Measurements from ENCODE around the gene MS4A2.
"Not testable (repeated sequence)": the region's sequence is repeated elsewhere in the genome, so short reads cannot be mapped to it uniquely, and the experiment has no call there.

MS4A2 gene

DNA sequence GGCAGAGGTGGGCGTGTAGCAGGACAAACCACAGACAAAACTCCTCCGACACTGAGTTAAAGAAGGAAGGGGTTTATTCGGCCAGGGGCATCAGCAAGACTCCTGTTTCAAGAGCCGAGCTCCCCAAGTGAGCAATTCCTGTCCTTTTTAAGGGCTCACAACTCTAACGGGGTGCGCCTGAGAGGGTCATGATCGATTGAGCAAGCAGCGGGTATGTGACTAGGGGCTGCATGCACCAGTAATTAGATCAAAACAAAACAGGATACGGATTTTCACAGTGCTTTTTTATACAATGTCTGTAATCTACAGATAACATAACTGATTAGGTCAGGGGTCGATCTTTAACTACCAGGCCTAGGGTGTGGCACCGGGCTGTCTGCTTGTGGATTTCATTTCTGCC lies 12.9 kb downstream of the MS4A2 start:
- not testable (repeated sequence) for DNase-seq

DNA sequence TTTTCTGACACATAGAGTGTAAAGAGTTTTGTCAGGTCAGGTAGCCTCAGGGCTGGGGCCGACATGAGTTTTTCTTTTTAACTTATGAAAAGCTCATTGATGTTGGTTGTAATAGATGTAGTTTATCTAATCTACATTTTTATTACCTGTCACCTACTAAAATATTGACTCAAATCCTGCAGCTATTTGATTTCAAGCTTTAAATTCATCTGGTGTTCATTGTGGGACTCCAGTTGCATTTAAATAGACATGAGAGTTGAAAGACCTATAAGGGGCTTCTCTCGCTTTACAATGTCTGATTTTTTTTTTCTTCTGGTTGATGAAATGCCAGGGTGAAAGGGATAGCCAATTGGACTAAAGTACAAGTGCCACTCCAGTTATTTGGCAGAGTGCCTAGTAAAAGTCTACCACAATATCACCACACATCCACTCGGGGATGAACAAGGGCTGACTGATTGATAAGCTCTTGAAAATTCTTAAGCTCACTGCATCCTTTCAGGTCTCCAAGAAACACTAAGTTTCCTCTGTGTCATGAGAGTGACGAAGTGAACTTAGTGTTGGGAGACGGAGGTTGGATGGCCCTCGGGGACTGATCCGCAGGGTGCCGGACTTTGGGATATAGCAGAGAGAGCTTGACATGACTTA lies 16.1 kb downstream of the MS4A2 start:
- not testable (repeated sequence) for DNase-seq

DNA sequence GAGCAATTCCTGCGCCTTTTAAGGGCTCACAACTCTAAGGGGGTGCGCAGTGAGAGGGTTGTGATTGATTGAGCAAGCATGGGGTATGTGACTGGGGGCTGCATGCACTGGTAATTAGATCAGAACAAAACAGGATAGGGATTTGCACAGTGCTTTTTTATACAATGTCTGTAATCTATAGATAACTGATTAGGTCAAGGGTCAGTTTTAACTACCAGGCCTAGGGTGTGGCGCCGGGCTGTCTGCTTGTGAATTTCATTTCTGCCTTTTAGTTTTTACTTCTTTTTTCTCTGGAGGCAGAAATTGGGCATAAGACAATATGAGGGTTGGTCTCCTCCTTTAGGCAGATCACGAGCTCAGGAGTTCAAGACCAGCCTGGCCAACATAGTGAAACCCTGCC lies 20.2 kb downstream of the MS4A2 start:
- DNase-seq: not testable (repeated sequence)

DNA sequence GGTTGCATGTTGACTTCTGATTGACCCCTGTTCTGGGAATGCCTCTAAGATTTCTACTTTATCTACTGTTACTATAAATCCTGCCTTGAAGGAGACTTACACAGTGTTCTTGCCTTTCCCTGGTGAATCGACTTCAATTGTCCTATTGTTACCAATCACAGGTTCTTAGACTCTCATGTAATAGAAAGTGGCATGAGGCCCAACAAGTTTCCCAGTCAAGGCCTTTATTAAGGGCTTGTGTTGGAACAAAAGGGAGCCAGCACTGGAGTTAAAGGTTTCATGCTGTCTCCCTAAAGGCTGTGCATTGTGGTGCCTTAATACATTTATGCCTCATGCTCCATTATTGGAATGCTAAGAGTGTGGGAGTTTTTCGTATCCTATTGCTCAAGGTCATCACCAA lies 23.3 kb downstream of the MS4A2 start:
- DNase-seq: no peak

DNA sequence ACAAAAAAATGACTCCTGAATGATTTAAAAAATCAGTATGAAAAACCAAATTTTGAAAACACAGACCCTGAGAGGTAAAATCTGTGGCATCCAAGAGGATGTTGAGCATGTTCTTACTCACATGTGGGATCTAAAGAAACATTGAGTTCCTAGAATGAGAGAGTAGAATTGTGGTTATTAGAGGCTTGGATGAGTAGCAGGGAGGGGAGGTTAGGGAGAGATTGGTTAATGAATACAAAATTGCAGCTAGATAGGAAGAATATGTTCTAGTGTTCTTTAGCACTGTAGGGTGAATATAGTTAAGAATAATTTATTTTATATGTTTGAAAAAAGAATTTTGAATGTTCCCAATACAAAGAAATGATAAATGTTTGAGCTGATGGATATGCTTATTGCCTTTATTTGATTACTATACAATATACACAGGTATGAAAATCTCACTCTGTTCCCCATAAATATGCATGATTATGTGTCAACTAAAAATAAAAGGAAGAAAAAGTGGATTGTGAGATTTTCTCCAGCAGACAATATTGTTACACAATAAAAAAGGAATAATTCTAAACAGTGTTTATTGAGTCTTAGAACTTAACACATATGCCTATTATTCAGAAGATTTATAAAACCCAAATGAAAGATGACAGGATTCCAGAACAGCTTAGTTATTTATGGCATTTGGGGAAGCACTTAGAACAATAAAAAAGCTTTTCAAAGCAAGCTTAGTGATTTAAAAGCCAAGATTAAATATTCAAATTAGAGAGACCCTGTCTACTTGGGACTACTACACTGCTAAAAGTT lies 28.7 kb downstream of the MS4A2 start:
- DNase-seq: no peak

DNA sequence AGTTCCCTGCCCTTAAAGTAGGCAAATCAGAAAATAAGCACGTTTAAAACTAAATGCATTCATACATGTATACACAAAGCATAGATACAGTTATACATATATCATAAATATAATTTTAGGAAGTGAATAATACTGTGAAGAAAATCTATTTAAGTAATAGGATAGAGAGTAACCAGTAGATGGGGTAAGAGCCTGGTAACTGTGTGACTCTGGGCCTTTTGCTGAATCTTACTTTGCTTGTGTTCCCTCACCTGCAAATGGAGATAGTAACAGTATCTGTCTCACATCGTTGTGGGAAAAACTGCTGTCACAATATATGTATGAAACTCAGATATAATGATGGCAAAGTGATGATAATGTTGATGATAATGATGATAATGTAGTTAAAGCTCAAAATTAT lies 29.9 kb downstream of the MS4A2 start:
- peak in 3 of 4 experiments; percentile 6 to 33 (median 10) for DNase-seq

DNA sequence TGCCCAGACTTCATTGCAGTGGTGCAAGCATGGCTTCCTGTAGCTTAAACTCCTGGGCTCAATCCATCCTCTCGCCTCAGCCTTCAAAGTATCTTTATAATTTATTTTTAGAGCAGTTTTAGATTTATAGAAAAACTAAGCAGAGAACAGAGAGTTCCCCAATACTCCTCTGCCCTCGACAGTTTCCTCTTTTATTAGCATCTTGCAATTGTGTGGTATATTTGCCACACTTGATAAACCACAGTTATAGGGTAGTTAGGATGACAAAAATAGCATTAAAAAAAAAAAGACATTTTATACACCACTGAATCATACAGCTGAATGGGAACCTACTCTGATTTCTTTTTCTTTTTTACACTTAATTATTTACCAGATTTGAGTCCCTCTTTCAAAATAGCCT lies 31.2 kb downstream of the MS4A2 start:
- DNase-seq: peak; percentile 51 to 84 (median 70)

DNA sequence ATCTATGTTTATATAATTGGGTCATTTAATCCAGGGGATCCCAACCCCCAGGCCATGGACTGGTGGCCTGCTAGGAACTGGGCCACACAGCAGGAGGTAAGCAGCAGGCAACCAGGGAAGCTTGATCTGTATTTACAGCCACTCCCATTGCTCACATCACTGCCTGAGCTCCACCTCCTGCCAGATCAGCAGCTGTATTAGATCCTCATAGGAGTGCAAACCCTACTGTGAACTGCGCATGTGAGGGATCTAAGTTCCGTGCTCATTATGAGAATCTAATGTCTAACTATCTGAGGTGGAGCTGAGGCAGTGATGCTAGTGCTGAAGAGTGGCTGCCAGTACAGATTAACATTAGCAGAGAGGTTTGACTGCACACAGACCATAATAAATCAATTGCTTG lies 32.8 kb downstream of the MS4A2 start:
- DNase-seq: peak in 2 of 4 experiments; percentile 6 to 16

DNA sequence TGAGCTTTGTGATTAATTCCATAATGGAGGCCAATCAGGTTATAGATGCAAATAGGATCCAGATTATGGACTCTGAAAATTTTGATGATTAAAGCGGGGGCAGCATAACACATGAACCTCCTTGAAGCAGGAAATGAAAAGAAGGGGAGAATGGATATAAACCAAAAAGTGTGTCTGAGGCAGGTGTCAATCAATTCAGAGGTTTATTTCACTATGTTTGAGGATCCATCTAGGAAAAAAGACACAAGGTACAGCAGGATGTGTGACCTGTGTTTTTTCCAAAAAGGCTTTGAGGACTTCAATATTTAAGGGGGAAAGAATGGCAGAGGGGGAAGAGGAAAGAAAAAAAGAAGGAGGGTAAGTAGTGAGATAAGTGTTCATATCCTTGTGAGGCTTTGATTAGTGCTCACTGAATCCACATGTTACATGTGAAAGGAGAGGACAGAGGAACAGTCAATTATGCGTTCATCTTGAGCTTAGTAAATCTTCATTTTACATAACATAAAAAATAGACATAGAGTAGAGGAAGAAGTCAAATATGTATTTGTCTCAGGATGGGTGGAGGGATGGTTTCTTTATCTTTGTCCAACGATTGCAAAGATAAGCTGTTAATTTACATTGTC lies 34.1 kb downstream of the MS4A2 start:
- DNase-seq: no peak

DNA sequence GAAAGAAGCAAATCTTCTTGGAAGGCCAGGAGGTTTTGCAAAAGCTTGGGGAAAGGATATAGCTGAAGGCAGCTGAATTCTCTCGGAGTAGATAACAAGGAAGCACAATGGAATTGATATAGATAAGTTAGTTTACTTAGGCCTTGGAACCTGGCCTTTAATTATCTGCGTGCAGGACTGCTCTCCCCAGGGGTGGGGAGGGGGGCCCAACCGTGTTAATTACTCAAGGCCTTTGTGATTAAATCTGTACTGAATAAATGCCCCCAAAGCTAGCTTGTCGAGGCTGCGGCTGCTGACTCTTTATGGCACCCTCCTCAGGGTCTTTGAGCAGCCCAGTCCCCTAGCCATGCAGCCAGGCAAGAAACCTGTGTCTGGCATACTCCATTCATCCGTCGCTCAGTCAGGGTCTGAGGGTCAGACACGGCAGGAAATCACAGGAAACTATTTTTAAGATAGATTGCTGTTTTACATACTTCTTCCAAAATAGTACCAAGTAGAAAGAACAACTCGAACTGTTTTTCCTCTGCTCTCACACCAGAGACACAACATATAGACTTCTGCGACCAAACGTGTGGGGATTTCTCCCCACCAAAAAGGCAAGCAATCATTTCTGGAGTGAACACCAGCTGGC lies 36.5 kb downstream of the MS4A2 start:
- DNase-seq: no peak

DNA sequence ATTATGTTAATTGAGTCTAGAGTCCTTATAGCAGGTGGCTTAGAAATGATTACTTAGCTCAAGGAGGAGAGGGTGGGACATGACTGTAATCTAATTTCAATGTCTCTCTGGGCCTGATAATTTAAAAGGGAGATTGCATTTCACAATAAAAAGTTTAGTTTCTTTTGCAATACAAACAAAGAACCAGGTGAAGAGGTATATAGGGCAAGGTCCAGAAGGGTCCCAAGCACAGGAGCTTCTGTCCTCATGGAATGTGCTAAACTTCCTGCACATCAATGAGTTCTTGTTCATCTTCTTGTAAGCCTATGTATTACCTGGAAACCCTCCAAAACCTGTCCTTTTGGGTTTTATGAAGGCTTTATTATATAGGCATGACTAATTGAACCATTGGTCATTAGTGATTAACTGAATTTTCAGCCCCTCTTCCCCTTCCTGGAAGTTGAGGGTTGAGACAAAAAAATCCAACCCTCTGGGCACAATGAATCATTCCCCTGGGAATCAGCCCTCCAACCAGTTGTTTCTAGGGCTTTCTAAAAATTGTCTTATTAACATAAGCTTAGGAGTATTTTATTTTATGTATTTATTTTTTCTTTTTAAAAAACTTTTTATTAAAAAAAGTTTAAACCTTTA lies 37.6 kb downstream of the MS4A2 start:
- DNase-seq: no peak

DNA sequence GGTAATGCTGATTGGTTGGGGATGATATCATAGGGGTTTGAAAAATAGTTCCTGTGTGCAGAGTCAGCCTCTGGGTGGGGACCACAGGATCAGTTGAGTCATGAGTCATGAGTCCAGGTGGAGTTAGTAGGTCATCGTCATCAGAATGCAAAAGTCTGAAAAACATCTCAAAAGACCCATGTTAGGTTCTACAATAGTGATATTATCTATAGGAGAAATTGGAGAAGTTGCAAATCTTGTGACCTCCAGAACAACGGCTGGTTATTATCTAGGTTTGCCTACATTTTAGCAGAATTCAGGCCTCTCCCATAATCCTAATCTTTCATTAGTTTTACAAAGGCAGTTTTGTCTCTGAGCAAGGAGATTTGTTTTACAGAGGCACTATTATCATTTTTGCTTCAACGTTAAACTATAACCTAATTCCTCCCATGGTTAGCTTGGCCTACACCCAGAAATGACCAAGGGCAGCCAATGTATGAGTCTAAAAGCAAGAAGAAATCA lies 38.9 kb downstream of the MS4A2 start:
- DNase-seq: peak in 2 of 4 experiments; percentile 12 to 22

DNA sequence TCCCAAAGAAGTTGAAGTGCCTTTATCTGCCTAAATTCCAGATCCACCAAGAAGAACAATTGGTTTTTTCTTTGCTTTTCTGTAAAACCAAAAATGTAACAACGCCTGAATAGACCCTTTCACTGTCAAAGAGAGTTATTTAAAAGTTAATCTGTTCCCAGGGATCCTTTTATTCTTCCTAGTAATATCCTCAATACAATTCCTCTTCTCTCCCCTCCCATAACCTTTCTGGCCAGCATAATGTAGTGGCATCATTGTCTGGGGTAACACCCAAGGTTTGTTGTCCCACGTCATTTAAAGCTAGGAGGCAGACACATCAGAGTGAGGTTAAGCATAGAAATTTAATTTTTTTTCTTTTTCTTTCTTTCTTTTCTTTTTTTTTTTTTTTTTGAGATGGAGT lies 39.9 kb downstream of the MS4A2 start:
- DNase-seq: no peak

DNA sequence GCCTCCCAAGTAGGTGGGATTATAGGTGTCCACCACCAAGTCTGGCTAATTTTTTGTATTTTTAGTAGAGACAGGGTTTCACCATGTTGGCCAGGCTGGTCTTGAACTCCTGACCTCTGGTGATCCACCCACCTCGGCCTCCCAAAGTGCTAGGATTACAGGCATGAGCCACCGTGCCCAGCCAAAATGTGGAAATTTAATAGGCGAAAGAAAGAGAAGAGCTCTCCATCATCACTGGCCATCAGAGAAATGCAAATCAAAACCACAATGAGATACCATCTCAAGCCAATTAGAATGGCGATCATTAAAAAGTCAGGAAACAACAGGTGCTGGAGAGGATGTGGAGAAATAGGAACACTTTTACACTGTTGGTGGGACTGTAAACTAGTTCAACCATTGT lies 40.4 kb downstream of the MS4A2 start:
- DNase-seq: not testable (repeated sequence)

DNA sequence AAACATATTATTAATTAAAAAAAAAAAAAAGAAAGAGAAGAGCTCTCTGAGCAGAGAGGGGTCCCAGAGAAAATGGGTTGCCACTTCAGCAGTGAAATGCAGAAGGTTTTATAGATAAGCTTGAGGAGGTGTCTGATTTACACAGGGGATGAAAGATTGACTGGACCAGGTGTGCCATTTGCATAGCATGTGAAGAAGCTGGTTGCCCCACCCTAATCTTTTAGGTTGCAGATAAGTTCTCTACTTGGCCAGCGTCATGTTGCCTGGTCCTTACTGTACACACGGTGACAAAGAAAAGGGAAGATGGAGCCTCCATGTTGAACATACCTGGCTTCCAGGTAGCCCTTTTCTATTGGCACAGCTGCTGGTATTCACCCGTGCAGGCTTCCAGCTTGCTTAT lies 41.4 kb downstream of the MS4A2 start:
- DNase-seq: no peak

DNA sequence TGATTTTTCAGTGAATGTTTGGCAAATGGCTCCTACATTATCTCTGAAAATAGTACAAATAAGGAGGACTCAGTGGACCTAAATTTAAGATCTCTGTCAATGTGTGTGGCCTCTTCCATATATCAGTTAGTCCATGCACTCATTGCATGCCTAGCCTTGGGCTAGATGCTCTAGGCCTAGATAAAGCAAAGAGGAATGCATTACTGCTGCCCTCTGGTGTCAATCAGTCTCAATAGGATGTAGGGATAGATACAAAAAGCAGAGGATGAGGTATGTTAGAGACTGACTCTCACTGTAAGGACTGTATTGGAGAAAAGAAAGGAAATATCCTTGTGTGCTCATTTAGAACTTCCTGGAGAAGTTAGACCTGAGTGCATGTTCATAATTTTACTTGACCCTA lies 42.0 kb downstream of the MS4A2 start:
- peak; percentile 51 to 74 (median 68) for DNase-seq

DNA sequence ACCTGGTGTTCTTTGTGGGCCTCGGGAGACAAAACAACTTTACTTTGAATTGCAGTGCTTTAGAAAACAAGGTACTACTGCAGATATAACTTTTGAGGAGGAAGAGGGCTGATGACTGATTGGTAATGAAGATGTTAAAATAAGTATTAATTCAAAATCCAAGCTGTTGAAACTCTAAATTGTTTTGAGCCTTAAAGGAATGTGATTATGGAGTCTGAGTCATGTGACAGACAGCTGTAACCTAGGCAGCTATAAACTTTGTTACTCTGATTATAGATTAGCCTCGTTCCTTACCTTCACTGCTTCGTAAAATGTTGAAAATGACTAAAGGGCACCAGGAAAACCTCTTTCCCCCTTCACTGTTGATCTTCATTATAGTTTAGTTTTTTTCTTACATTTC lies 43.4 kb downstream of the MS4A2 start:
- no peak for DNase-seq

DNA sequence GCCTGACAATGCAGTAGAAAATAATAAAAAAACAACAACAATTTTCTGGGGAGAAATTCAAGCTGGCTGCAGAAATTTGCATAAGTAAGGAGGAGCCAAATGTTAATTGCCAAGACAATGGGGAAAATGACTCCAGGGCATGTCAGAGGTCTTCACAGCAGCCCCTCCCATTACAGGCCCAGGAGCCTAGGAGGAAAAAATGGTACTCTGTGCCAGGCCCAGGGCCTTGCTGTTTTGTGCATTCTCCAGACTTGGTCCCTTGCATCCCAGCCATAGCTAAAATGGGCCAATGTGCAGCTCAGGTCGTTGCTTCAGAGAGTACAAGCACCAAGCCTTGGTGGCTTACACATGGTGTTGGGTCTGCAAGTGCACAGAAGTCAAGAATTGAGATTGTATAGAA lies 45.5 kb downstream of the MS4A2 start:
- DNase-seq: no peak

DNA sequence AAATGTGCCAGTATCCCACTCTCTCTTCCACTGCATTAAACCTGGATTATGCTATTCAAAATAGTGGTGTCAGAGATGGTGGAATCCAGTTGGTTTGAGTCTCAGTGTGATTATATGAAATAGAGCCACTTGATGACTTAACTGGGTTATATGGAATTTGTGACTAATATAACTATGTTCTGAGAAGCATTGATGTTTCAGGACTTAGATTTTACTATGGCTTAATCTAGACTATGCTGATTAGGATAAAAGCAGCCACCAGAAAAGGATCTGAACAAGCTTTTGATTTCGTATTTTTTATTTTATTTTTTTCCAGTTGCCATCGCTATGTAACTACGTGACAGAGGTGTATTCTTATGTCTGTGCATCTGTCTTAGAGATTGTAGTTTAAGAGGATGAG lies 55.3 kb downstream of the MS4A2 start:
- DNase-seq: no peak

DNA sequence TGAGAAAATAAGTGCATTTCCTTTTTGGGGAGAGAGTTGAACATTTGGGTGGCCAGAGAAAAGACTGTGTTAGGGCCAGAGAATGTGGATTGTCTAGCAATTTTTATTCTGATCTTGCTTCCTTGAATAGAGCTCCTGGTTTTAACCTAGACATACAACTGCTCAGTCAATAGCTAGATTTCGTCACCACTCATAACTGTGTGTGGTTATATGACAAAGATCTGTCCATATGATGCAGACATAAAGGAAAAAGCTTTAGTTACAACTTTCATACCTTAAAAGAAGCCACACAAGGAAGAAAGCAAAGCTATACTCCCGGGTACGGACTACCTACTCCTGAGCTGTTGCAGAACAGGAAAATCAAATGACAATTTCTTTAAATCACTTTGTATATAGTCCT lies 57.2 kb downstream of the MS4A2 start:
- no peak for DNase-seq
